CD4-positive, alpha-beta T cell treated with Interleukin-4 for 4 hours (primary cell): ENCODE data around the gene OXLD1.
A peak's percentile ranks its signal among the peaks of the same experiment; 100 is the strongest.

ENCODE experiments used
- DNase-seq: peaks from one replicate; pipeline ENCODE4 v3.0.0-alpha.2; 2020

Gene OXLD1

GRCh38 chr17:81666342-81667191, at the start of gene OXLD1, which contains the start of gene CCDC137:
Gene OXLD1 (minus strand): TSS chr17:81666605. CDS start chr17:81666577, 28 bp downstream.
Gene CCDC137 (plus strand): TSS chr17:81666737. CDS start chr17:81666767, 30 bp downstream.
- DNase-seq = peak; percentile 90

- no peak for DNase-seq
Observed at GRCh38 chr17:81715107-81715871, 48.9 kb upstream of the OXLD1 start.

- DNase-seq = no peak
Observed at GRCh38 chr17:81714412-81715106, 48.2 kb upstream of the OXLD1 start.

GRCh38 chr17:81713556-81714411, 47.4 kb upstream of the OXLD1 start:
- DNase-seq = no peak

GRCh38 chr17:81713004-81713555, 46.7 kb upstream of the OXLD1 start:
- no peak for DNase-seq

GRCh38 chr17:81712468-81713003, 46.1 kb upstream of the OXLD1 start:
- DNase-seq = no peak

GRCh38 chr17:81711814-81712467, 45.5 kb upstream of the OXLD1 start, which contains the start of gene SLC25A10:
Gene SLC25A10 (plus strand): TSS chr17:81712284. CDS start chr17:81712427, 143 bp downstream.
- DNase-seq = peak; percentile 74

- DNase-seq = no peak
Observed at GRCh38 chr17:81710514-81711308, 44.3 kb upstream of the OXLD1 start.

- DNase-seq = no peak
Observed at GRCh38 chr17:81708739-81709185, 42.4 kb upstream of the OXLD1 start.

GRCh38 chr17:81707725-81708646, 41.6 kb upstream of the OXLD1 start:
- no peak for DNase-seq

- no peak for DNase-seq
Observed at GRCh38 chr17:81706757-81707624, 40.6 kb upstream of the OXLD1 start.

- DNase-seq = no peak
Observed at GRCh38 chr17:81706232-81706611, 39.8 kb upstream of the OXLD1 start.

GRCh38 chr17:81705518-81706231, 39.3 kb upstream of the OXLD1 start:
- no peak for DNase-seq

- no peak for DNase-seq
Observed at GRCh38 chr17:81703747-81704654, 37.6 kb upstream of the OXLD1 start.

GRCh38 chr17:81702934-81703746, 36.7 kb upstream of the OXLD1 start, which contains the start of gene MRPL12:
Gene MRPL12 (plus strand): TSS chr17:81703367. CDS start chr17:81703502, 135 bp downstream.
- peak; percentile 89 for DNase-seq
